WERI-Rb-1 (cell line): Measurements from ENCODE around the gene GOLPH3L.
"Not testable (repeated sequence)": the region's sequence is repeated elsewhere in the genome, so short reads cannot be mapped to it uniquely, and the experiment has no call there.

Experiments
- DNase-seq: peaks from one replicate; pipeline ENCODE4 v3.0.0-alpha.2; 2020
- H3K27ac ChIP-seq: fragments of 250-450 bp; sonication (Bioruptor Pico); 2 replicates; pipeline ENCODE4 v1.5.1; 2020; ENCODE audit warnings: mild to moderate bottlenecking, moderate library complexity
- H3K27me3 ChIP-seq: fragments of 250-450 bp; sonication (Bioruptor Pico); 2 replicates; pipeline ENCODE4 v1.5.1; 2021; ENCODE audit warnings: mild to moderate bottlenecking, low read depth, moderate library complexity; ENCODE audit not compliant: insufficient read depth, severe bottlenecking
- H3K36me3 ChIP-seq: fragments of 250-450 bp; sonication (Bioruptor Pico); 2 replicates; pipeline ENCODE4 v1.5.1; 2020; ENCODE audit warnings: mild to moderate bottlenecking, moderate library complexity
- H3K4me3 ChIP-seq: 2 replicates; pipeline ENCODE4 v1.5.1; 2011; ENCODE audit warnings: low read depth, mild to moderate bottlenecking, control low read depth, low read length
- H3K9me3 ChIP-seq: fragments of 250-450 bp; sonication (Bioruptor Pico); 2 replicates; pipeline ENCODE4 v1.5.1; 2021; ENCODE audit warnings: mild to moderate bottlenecking, moderate library complexity; ENCODE audit not compliant: severe bottlenecking
- CTCF ChIP-seq: IDR thresholded peaks from 2 replicates; pipeline ENCODE4 v1.5.1; 2011; ENCODE audit warnings: low read depth, mild to moderate bottlenecking, control low read depth, inconsistent platforms, low read length

GOLPH3L gene

GRCh38 chr1:150604226-150604588 is 92.7 kb downstream of the GOLPH3L start:
- peaks cover 2% of the 10 kb centered on the region for H3K9me3 ChIP-seq
- H3K36me3 ChIP-seq, result peaks cover 26% of the 10 kb centered on the region
- H3K4me3 ChIP-seq, result no peak overlapping the region
- no peaks in the 10 kb centered on the region for H3K27me3 ChIP-seq
- DNase-seq, result no peak
- no peak for TF ChIP-seq CTCF
- H3K27ac ChIP-seq, result no peak overlapping the region

GRCh38 chr1:150603711-150604110 is 93.2 kb downstream of the GOLPH3L start:
- no peak overlapping the region for H3K27ac ChIP-seq
- no peaks in the 10 kb centered on the region for H3K27me3 ChIP-seq
- H3K36me3 ChIP-seq, result peaks cover 24% of the 10 kb centered on the region
- no peak for TF ChIP-seq CTCF
- DNase-seq, result peak; percentile 54
- H3K4me3 ChIP-seq, result no peak overlapping the region
- no peaks in the 10 kb centered on the region for H3K9me3 ChIP-seq

- peaks cover 14% of the 10 kb centered on the region for H3K36me3 ChIP-seq
- not testable (repeated sequence) for DNase-seq, H3K4me3 ChIP-seq, H3K9me3 ChIP-seq, H3K27ac ChIP-seq, H3K27me3 ChIP-seq
Measured at GRCh38 chr1:150602372-150602771, 94.6 kb downstream of the GOLPH3L start.

GRCh38 chr1:150601540-150601939 is 95.4 kb downstream of the GOLPH3L start:
- H3K36me3 ChIP-seq, result peaks cover 14% of the 10 kb centered on the region
- no peak overlapping the region for H3K27ac ChIP-seq
- DNase-seq, result no peak
- no peak overlapping the region for H3K4me3 ChIP-seq
- no peaks in the 10 kb centered on the region for H3K9me3 ChIP-seq
- H3K27me3 ChIP-seq, result no peaks in the 10 kb centered on the region
- no peak for TF ChIP-seq CTCF

- not testable (repeated sequence) for H3K27me3 ChIP-seq, H3K36me3 ChIP-seq, DNase-seq, H3K9me3 ChIP-seq, H3K4me3 ChIP-seq, H3K27ac ChIP-seq
Measured at GRCh38 chr1:150598346-150598745, 98.6 kb downstream of the GOLPH3L start.

- no peak overlapping the region for H3K4me3 ChIP-seq
- H3K9me3 ChIP-seq, result no peaks in the 10 kb centered on the region
- H3K36me3 ChIP-seq, result peaks cover 7% of the 10 kb centered on the region
- H3K27ac ChIP-seq, result no peak overlapping the region
- DNase-seq, result no peak
- no peaks in the 10 kb centered on the region for H3K27me3 ChIP-seq
- no peak for TF ChIP-seq CTCF
Measured at GRCh38 chr1:150596976-150597375, 100.0 kb downstream of the GOLPH3L start.
